H9 (cell line): Measurements from ENCODE around the gene B3GNT4. TPM values are rescaled to one million over a fixed set of nuclear protein-coding genes. Genes with fewer than 3 reads are reported as not detected.

ENCODE experiments used
- DNase-seq: peaks from one replicate; pipeline ENCODE4 v3.0.0-alpha.2; 2017
- H2AFZ ChIP-seq: one replicate; pipeline ENCODE4 v1.6.1; 2013; ENCODE audit warnings: mild to moderate bottlenecking, low read length, control low read depth, moderate library complexity
- H2AK5ac ChIP-seq: 2 replicates; pipeline ENCODE4 v1.6.1; 2013; ENCODE audit warnings: low read length, control low read depth, mixed read lengths; ENCODE audit not compliant: insufficient read length
- H2BK120ac ChIP-seq: one replicate; pipeline ENCODE4 v1.6.1; 2013; ENCODE audit warnings: low read depth, mild to moderate bottlenecking, low read length, control low read depth, inconsistent platforms; ENCODE audit not compliant: poor library complexity, severe bottlenecking
- H2BK12ac ChIP-seq: 2 replicates; pipeline ENCODE4 v1.6.1; 2013; ENCODE audit warnings: low read length, control low read depth, mixed read lengths, low read depth; ENCODE audit not compliant: insufficient read length
- H2BK15ac ChIP-seq: 2 replicates; pipeline ENCODE4 v1.6.1; 2013; ENCODE audit warnings: low read depth, low read length, control low read depth
- H2BK20ac ChIP-seq: one replicate; pipeline ENCODE4 v1.6.1; 2013; ENCODE audit warnings: low read depth, mild to moderate bottlenecking, low read length, control low read depth, inconsistent platforms; ENCODE audit not compliant: poor library complexity, severe bottlenecking
- H2BK5ac ChIP-seq: 2 replicates; pipeline ENCODE4 v1.6.1; 2013; ENCODE audit warnings: low read length, control low read depth, mixed read lengths; ENCODE audit not compliant: insufficient read length
- H3K14ac ChIP-seq: 2 replicates; pipeline ENCODE4 v1.6.1; 2013; ENCODE audit warnings: low read length, control low read depth; ENCODE audit not compliant: insufficient read depth
- H3K18ac ChIP-seq: 2 replicates; pipeline ENCODE4 v1.6.1; 2013; ENCODE audit warnings: low read depth, mild to moderate bottlenecking, mixed read lengths, low read length, control low read depth; ENCODE audit not compliant: insufficient read length
- H3K23ac ChIP-seq: 2 replicates; pipeline ENCODE4 v1.6.1; 2013; ENCODE audit warnings: low read length, control low read depth, mixed read lengths, low read depth; ENCODE audit not compliant: insufficient read length
- H3K23me2 ChIP-seq: 2 replicates; pipeline ENCODE4 v1.6.1; 2013; ENCODE audit warnings: low read depth, mild to moderate bottlenecking, mixed read lengths, low read length, control low read depth; ENCODE audit not compliant: insufficient read length, poor library complexity, severe bottlenecking
- H3K27ac ChIP-seq: 2 replicates; pipeline ENCODE4 v1.5.1; 2013; ENCODE audit warnings: low read length, control low read depth, mixed read lengths, low read depth; ENCODE audit not compliant: insufficient read length
- H3K27me3 ChIP-seq: 2 replicates; pipeline ENCODE4 v1.6.1; 2013; ENCODE audit warnings: low read length, control low read depth, inconsistent platforms; ENCODE audit not compliant: insufficient read depth
- H3K4ac ChIP-seq: 2 replicates; pipeline ENCODE4 v1.6.1; 2013; ENCODE audit warnings: low read depth, mild to moderate bottlenecking, control low read depth, inconsistent platforms, low read length, moderate library complexity
- H3K4me1 ChIP-seq: 2 replicates; pipeline ENCODE4 v1.6.1; 2013; ENCODE audit warnings: low read length, control low read depth, inconsistent platforms; ENCODE audit not compliant: insufficient read depth
- H3K4me2 ChIP-seq: 2 replicates; pipeline ENCODE4 v1.6.1; 2013; ENCODE audit warnings: low read length, control low read depth, mixed read lengths; ENCODE audit not compliant: insufficient read length, insufficient read depth
- H3K56ac ChIP-seq: 2 replicates; pipeline ENCODE4 v1.6.1; 2013; ENCODE audit warnings: low read depth, mild to moderate bottlenecking, mixed read lengths, low read length, control low read depth; ENCODE audit not compliant: insufficient read length
- H3K79me1 ChIP-seq: 2 replicates; pipeline ENCODE4 v1.6.1; 2013; ENCODE audit warnings: low read depth, mild to moderate bottlenecking, moderate library complexity, low read length, control low read depth, inconsistent platforms; ENCODE audit not compliant: insufficient read depth, poor library complexity, severe bottlenecking
- H3K79me2 ChIP-seq: 2 replicates; pipeline ENCODE4 v1.6.1; 2013; ENCODE audit warnings: low read length, control low read depth, inconsistent platforms; ENCODE audit not compliant: insufficient read depth
- H3K9ac ChIP-seq: 2 replicates; pipeline ENCODE4 v1.6.1; 2013; ENCODE audit warnings: low read length, control low read depth, mixed read lengths; ENCODE audit not compliant: insufficient read length; ENCODE audit errors: extremely low read depth
- H3K9me3 ChIP-seq: one replicate; pipeline ENCODE4 v1.6.1; 2013; ENCODE audit warnings: low read depth, low read length, inconsistent platforms; ENCODE audit not compliant: control insufficient read depth
- H3T11ph ChIP-seq: one replicate; pipeline ENCODE4 v1.6.1; 2013; ENCODE audit warnings: mild to moderate bottlenecking, low read length, control low read depth, inconsistent platforms
- H4K20me1 ChIP-seq: one replicate; pipeline ENCODE4 v1.6.1; 2013; ENCODE audit not compliant: control insufficient read depth, insufficient read length, insufficient read depth
- H4K5ac ChIP-seq: 2 replicates; pipeline ENCODE4 v1.6.1; 2013; ENCODE audit warnings: low read depth, mild to moderate bottlenecking, mixed read lengths, low read length, control low read depth; ENCODE audit not compliant: insufficient read length
- H4K8ac ChIP-seq: replicated peaks from 2 replicates; pipeline ENCODE4 v1.6.1; 2013; ENCODE audit warnings: low read length, control low read depth, mixed read lengths, low read depth; ENCODE audit not compliant: insufficient read length
- H4K91ac ChIP-seq: 2 replicates; pipeline ENCODE4 v1.6.1; 2013; ENCODE audit warnings: low read depth, mild to moderate bottlenecking, moderate library complexity, mixed read lengths, low read length, control low read depth; ENCODE audit not compliant: insufficient read length
- H3K27ac Mint-ChIP-seq, 3 experiments: 2 replicates in 2 of 3; 3 replicates in 1 of 3; pipeline ENCODE4 v1.8.0; 2020 to 2021; ENCODE audit warnings: mixed read lengths in 3 of 3, mild to moderate bottlenecking in 1 of 3, moderate library complexity in 1 of 3
- H3K27me3 Mint-ChIP-seq: 2 replicates; pipeline ENCODE4 v1.8.0; 2021; ENCODE audit warnings: low read depth, mild to moderate bottlenecking, moderate library complexity, mixed read lengths
- H3K36me3 Mint-ChIP-seq, 3 experiments: 2 replicates in 2 of 3; 3 replicates in 1 of 3; pipeline ENCODE4 v1.8.0; 2020 to 2021; ENCODE audit warnings: low read depth in 3 of 3, mixed read lengths in 3 of 3; ENCODE audit not compliant: insufficient read depth in 1 of 3
- H3K4me1 Mint-ChIP-seq, 2 experiments: 2 replicates each; pipeline ENCODE4 v1.8.0; 2020; ENCODE audit warnings: mixed read lengths in 2 of 2
- H3K4me3 Mint-ChIP-seq, 2 experiments: 2 replicates in 1 of 2; 3 replicates in 1 of 2; pipeline ENCODE4 v1.8.0; 2020 to 2021; ENCODE audit warnings: mild to moderate bottlenecking in 2 of 2, mixed read lengths in 2 of 2, moderate library complexity in 1 of 2
- H3K9me3 Mint-ChIP-seq, 2 experiments: 2 replicates in 1 of 2; 3 replicates in 1 of 2; pipeline ENCODE4 v1.8.0; 2020; ENCODE audit warnings: mild to moderate bottlenecking in 2 of 2, mixed read lengths in 2 of 2, moderate library complexity in 1 of 2
- WGBS: extraction: QIAGEN DNeasy Blood & Tissue Kit; methylation state at CpG from one replicate; pipeline ENCODE4 v1.1.7; 2013; ENCODE audit warnings: missing lambda C conversion rate, low lambda C conversion rate, mixed read lengths; ENCODE audit not compliant: insufficient read length; ENCODE audit errors: extremely low coverage; 5-methylcytosine and 5-hydroxymethylcytosine counted together
- total RNA-seq: library from RNA; stranded (reverse); gene quantifications from 2 replicates; pipeline ENCODE4 v1.2.1, GENCODE V29; 2021
- TF ChIP-seq, protein P1 (sequence below): fragments of 200-600 bp; sonication (generic); conservative IDR thresholded peaks from 3 replicates; pipeline ENCODE4 v1.8.0; 2021; ENCODE audit warnings: antibody characterized with exemption, mild to moderate bottlenecking

B3GNT4 gene
- total RNA-seq, 1 experiment from 2014 or later = 1.0 TPM

DNA sequence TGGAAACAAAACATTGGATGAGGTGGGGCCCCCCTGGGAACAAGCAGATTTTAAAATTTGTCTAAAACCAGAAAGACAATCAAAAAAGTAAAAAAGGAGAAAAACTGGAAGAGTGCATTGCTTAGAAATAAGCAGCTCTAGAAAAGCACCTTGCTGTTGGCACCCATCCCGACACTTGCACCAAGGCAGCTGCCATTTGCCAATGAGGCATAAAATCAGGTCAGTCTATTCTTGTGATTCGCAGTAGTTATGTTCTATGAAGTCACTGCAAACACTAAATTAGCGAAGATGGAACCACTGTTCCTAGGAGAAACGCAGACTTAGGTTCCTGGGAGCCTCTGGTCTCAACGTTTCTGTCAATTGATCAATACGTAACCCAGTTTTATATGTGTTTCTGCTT is 46.5 kb downstream of the B3GNT4 start:
- Histone ChIP-seq H2BK20ac (no peak overlapping the region), H3K14ac (no peak overlapping the region), H3K4me2 (no peak overlapping the region), H2BK120ac (no peak overlapping the region), H4K8ac (no peak overlapping the region), H3K23me2 (no peaks in the 10 kb centered on the region), H2BK12ac (no peak overlapping the region), H3K56ac (no peak overlapping the region), H3K9ac (no peak overlapping the region), H3K4ac (no peak overlapping the region), H2AK5ac (no peak overlapping the region), H3K27ac (no peak overlapping the region), H3K18ac (no peak overlapping the region), H3K9me3 (no peaks in the 10 kb centered on the region), H3K27me3 (no peaks in the 10 kb centered on the region), H4K91ac (no peak overlapping the region), H3K23ac (no peak overlapping the region), H2BK15ac (no peak overlapping the region), H3K79me1 (peaks cover 5% of the 10 kb centered on the region), H3K4me1 (no peaks in the 10 kb centered on the region), H2BK5ac (no peak overlapping the region), H3T11ph (no peak overlapping the region), H4K20me1 (no peaks in the 10 kb centered on the region), H3K79me2 (no peaks in the 10 kb centered on the region), H2AFZ (no peak overlapping the region), H4K5ac (no peak overlapping the region)
- no peak for DNase-seq
- no peaks in the 10 kb centered on the region for H3K27me3 Mint-ChIP-seq
- TF ChIP-seq, protein P1, sequence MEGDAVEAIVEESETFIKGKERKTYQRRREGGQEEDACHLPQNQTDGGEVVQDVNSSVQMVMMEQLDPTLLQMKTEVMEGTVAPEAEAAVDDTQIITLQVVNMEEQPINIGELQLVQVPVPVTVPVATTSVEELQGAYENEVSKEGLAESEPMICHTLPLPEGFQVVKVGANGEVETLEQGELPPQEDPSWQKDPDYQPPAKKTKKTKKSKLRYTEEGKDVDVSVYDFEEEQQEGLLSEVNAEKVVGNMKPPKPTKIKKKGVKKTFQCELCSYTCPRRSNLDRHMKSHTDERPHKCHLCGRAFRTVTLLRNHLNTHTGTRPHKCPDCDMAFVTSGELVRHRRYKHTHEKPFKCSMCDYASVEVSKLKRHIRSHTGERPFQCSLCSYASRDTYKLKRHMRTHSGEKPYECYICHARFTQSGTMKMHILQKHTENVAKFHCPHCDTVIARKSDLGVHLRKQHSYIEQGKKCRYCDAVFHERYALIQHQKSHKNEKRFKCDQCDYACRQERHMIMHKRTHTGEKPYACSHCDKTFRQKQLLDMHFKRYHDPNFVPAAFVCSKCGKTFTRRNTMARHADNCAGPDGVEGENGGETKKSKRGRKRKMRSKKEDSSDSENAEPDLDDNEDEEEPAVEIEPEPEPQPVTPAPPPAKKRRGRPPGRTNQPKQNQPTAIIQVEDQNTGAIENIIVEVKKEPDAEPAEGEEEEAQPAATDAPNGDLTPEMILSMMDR = no peak
- no peaks in the 10 kb centered on the region for H3K4me1 Mint-ChIP-seq
- H3K36me3 Mint-ChIP-seq = peaks cover 6 to 23% (median 16%) of the 10 kb centered on the region in 3 experiments; a peak in 6 of 7 replicates
- WGBS = no CpG with 5 or more reads among the region's 6 CpGs
- no peak overlapping the region for H3K27ac Mint-ChIP-seq
- H3K9me3 Mint-ChIP-seq = no peaks in the 10 kb centered on the region
- no peak overlapping the region for H3K4me3 Mint-ChIP-seq
